Measurements from ENCODE around the gene RAB42. TPM values are rescaled to one million over a fixed set of nuclear protein-coding genes. Genes with fewer than 3 reads are reported as not detected.
A peak's percentile ranks its signal among the peaks of the same experiment; 100 is the strongest.

RAB42 gene
- total and polyA plus RNA-seq, 9 of the 15 experiments (the other 6 are each of a cell fraction or from before 2014, with no cell fraction given), result 0.07 to 0.14 (median 0.12) TPM; not detected in 6

DNA sequence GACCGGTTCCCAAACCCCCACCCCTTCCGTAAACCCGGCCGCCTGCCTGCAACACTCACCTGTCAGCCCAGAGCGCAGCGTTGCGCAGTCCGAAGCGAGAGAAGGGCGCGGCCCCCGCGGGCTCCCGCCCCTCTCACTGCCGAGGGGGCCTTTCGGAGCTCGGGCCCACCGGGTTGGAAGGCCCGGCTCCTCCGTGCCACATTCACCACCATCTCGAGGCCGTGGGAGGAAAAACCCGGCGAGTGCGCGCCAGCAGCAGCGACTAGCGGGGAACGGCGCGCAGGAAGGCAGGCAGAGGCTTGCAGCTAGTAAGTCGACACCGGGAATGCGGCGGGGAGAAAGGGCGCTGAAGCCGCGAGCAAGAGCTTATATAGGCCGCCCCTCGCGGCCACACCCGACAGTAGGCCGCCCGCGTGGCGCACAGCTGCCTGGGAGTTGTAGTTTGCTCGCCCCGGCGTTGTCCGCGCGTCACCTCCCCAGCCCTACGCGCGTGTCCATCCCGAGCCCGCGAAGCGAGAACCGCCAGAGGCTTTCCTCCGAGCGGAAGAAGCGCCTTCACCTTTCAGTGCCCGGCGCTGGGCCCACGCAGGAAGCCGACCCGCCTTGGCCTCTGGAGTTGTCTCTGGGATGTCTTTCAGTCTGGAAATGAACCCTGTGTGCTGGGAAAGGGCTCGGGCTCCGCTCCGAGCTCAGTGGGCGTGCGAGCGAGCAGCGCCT lies 10.4 kb upstream of the RAB42 start (continued):
- TF ChIP-seq, protein P1, sequence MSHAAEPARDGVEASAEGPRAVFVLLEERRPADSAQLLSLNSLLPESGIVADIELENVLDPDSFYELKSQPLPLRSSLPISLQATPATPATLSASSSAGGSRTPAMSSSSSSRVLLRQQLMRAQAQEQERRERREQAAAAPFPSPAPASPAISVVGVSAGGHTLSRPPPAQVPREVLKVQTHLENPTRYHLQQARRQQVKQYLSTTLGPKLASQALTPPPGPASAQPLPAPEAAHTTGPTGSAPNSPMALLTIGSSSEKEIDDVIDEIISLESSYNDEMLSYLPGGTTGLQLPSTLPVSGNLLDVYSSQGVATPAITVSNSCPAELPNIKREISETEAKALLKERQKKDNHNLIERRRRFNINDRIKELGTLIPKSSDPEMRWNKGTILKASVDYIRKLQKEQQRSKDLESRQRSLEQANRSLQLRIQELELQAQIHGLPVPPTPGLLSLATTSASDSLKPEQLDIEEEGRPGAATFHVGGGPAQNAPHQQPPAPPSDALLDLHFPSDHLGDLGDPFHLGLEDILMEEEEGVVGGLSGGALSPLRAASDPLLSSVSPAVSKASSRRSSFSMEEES (CRISPR knock-in tag; IDR thresholded peaks at IDR 0.05), result no peak
- TF ChIP-seq YY1 (IDR thresholded peaks at IDR 0.05; ENCODE audit: borderline replicate concordance in 1 of 3, control insufficient read depth in 1 of 3, extremely low read depth in 1 of 3, insufficient read depth in 3 of 3, insufficient read length in 1 of 3, insufficient replicate concordance in 2 of 3, low read depth in 1 of 3, low read length in 2 of 3) (peak in 2 of 3 experiments; percentile 80 to 82), FOXJ3 (CRISPR knock-in tag; IDR thresholded peaks at IDR 0.05) (no peak), MCM2 (IDR thresholded peaks at IDR 0.05; ENCODE audit: low read depth) (no peak), ZNF695 (CRISPR knock-in tag; IDR thresholded peaks at IDR 0.05) (no peak), MAZ (CRISPR knock-in tag; conservative IDR thresholded peaks at IDR 0.05 in 1 of 2, IDR thresholded peaks at IDR 0.05 in 1 of 2) (peak; percentile 90 to 91)
- TF ChIP-seq, protein P2, sequence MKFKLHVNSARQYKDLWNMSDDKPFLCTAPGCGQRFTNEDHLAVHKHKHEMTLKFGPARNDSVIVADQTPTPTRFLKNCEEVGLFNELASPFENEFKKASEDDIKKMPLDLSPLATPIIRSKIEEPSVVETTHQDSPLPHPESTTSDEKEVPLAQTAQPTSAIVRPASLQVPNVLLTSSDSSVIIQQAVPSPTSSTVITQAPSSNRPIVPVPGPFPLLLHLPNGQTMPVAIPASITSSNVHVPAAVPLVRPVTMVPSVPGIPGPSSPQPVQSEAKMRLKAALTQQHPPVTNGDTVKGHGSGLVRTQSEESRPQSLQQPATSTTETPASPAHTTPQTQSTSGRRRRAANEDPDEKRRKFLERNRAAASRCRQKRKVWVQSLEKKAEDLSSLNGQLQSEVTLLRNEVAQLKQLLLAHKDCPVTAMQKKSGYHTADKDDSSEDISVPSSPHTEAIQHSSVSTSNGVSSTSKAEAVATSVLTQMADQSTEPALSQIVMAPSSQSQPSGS (CRISPR knock-in tag; IDR thresholded peaks at IDR 0.05), result no peak
- TF ChIP-seq, protein P3, sequence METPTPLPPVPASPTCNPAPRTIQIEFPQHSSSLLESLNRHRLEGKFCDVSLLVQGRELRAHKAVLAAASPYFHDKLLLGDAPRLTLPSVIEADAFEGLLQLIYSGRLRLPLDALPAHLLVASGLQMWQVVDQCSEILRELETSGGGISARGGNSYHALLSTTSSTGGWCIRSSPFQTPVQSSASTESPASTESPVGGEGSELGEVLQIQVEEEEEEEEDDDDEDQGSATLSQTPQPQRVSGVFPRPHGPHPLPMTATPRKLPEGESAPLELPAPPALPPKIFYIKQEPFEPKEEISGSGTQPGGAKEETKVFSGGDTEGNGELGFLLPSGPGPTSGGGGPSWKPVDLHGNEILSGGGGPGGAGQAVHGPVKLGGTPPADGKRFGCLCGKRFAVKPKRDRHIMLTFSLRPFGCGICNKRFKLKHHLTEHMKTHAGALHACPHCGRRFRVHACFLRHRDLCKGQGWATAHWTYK (CRISPR knock-in tag; IDR thresholded peaks at IDR 0.05), result peak; percentile 69; the same call in 1 of the 2 replicates
